OCI-LY1 (cell line): ENCODE data around the gene EDA.
A peak's percentile ranks its signal among the peaks of the same experiment; 100 is the strongest.

ENCODE experiments used
- CTCF ChIP-seq: fragments of 200-600 bp; sonication (generic), shearing (Covaris generic); IDR thresholded peaks from 2 replicates; pipeline ENCODE4 v1.5.1; 2017; ENCODE audit warnings: mild to moderate bottlenecking, antibody characterized with exemption, low read length, moderate library complexity, mixed read lengths
- EZH2 ChIP-seq: fragments of 200-600 bp; sonication (generic), shearing (Covaris generic); IDR thresholded peaks from 2 replicates; pipeline ENCODE4 v1.8.0; 2017; ENCODE audit warnings: borderline replicate concordance, mixed run types, mild to moderate bottlenecking, antibody characterized with exemption, low read length, moderate library complexity, mixed read lengths

DNA sequence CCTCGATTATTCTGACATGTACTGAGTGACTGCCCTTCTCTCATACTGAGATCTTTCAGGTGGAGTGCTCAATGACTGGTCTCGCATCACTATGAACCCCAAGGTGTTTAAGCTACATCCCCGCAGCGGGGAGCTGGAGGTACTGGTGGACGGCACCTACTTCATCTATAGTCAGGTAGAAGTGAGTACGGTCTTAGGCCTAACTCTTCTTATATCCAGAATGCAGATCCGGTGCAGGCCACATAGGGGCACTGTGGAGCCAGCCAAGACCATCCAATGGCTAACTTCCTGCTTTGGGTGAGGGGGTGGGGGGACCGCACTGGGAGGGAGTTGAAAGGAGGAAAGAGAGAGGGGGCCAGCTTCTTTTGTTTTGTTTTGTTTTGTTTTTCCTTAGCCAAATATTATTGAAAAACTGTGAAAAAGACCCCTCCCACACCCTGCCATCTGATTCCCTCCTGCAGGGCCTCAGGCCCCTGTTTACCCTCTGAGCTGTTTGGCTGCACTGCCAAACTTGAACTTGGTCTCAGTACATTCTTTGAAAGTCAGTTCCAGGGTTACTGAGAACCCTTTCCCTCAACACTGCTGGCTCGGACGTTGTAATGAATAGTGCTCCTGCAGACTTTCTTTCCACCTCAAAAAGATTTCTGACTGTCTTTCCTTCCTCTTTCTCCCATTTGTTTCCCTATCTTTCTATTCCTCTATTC lies 417.6 kb downstream of the EDA start:
- peak; percentile 63 for TF ChIP-seq CTCF
- no peak for TF ChIP-seq EZH2
